ENCODE data around the gene DOCK10. TPM values are rescaled to one million over a fixed set of nuclear protein-coding genes. Genes with fewer than 3 reads are reported as not detected.

DOCK10 gene
- total and polyA plus RNA-seq, 10 of the 15 experiments (the other 5 are each of a cell fraction or from before 2014, with no cell fraction given): 16.9 to 120 (median 85.5) TPM

DNA sequence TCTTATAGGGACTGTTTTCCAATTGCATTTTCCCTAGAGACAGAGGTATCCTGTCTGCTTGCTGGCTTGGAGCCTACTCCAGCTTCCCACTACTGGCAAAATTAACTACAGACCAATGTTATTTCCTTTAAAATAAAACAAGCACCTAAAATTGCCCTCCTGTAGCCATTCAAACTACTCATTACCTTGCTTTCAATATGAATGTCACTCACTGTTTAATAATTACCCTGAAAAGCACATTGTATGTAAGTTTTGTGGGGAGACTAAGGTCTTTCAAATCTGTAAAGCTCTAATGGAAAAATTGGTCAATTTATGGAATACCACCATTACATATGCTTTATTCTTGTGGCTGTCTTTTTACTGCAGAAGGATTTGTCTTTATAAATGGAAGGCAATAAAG is 87.3 kb downstream of the DOCK10 start (continued):
- TF ChIP-seq, protein P1, sequence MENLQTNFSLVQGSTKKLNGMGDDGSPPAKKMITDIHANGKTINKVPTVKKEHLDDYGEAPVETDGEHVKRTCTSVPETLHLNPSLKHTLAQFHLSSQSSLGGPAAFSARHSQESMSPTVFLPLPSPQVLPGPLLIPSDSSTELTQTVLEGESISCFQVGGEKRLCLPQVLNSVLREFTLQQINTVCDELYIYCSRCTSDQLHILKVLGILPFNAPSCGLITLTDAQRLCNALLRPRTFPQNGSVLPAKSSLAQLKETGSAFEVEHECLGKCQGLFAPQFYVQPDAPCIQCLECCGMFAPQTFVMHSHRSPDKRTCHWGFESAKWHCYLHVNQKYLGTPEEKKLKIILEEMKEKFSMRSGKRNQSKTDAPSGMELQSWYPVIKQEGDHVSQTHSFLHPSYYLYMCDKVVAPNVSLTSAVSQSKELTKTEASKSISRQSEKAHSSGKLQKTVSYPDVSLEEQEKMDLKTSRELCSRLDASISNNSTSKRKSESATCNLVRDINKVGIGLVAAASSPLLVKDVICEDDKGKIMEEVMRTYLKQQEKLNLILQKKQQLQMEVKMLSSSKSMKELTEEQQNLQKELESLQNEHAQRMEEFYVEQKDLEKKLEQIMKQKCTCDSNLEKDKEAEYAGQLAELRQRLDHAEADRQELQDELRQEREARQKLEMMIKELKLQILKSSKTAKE (IDR thresholded peaks at IDR 0.05; ENCODE audit: low read depth, poor library complexity, severe bottlenecking): no peak
- TF ChIP-seq TAF1 (IDR thresholded peaks at IDR 0.05; ENCODE audit: borderline replicate concordance, low read depth, low read length) (no peak), NR2C1 (IDR thresholded peaks at IDR 0.05) (no peak), JUNB (IDR thresholded peaks at IDR 0.05) (peak; percentile 84), NRF1 (conservative IDR thresholded peaks at IDR 0.05; ENCODE audit: low read depth, low read length) (no peak), FOXM1 (IDR thresholded peaks at IDR 0.05; ENCODE audit: low read depth, low read length) (no peak), EGR1 (IDR thresholded peaks at IDR 0.05; ENCODE audit: borderline replicate concordance in 1 of 2, low read depth in 2 of 2, low read length in 2 of 2) (no peak), CBX5 (IDR thresholded peaks at IDR 0.05; ENCODE audit: low read depth) (no peak), NBN (IDR thresholded peaks at IDR 0.05) (no peak), TCF3 (IDR thresholded peaks at IDR 0.05; ENCODE audit: borderline replicate concordance, insufficient read depth, low read depth, low read length) (no peak), SMC3 (IDR thresholded peaks at IDR 0.05; ENCODE audit: borderline replicate concordance, low read length) (no peak), RAD51 (IDR thresholded peaks at IDR 0.05) (no peak)
- TF ChIP-seq, protein P2, sequence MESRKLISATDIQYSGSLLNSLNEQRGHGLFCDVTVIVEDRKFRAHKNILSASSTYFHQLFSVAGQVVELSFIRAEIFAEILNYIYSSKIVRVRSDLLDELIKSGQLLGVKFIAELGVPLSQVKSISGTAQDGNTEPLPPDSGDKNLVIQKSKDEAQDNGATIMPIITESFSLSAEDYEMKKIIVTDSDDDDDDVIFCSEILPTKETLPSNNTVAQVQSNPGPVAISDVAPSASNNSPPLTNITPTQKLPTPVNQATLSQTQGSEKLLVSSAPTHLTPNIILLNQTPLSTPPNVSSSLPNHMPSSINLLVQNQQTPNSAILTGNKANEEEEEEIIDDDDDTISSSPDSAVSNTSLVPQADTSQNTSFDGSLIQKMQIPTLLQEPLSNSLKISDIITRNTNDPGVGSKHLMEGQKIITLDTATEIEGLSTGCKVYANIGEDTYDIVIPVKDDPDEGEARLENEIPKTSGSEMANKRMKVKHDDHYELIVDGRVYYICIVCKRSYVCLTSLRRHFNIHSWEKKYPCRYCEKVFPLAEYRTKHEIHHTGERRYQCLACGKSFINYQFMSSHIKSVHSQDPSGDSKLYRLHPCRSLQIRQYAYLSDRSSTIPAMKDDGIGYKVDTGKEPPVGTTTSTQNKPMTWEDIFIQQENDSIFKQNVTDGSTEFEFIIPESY (IDR thresholded peaks at IDR 0.05): no peak
